Muscle of arm (tissue), 14 donors: ENCODE measurements around the gene SFRP4. TPM values are rescaled to one million over a fixed set of nuclear protein-coding genes. Genes with fewer than 3 reads are reported as not detected.
A peak's percentile ranks its signal among the peaks of the same experiment; 100 is the strongest.
"Not testable (repeated sequence)": the region's sequence is repeated elsewhere in the genome, so short reads cannot be mapped to it uniquely, and the experiment has no call there.

Source experiments
- DNase-seq: peaks from one replicate; pipeline ENCODE4 v3.0.0-alpha.2; 2013
- long read RNA-seq, 11 donors: transcript quantifications; one replicate each; lab custom pipeline, GENCODE V29; 2026
- polyA plus RNA-seq, 12 donors: library from polyadenylated mRNA; unstranded; fragments of 120-200 nt; gene quantifications; one replicate each; pipeline ENCODE4 v1.2.1, GENCODE V29; 2013; ENCODE audit not compliant: insufficient read length in 12 of 12

Gene SFRP4
- polyA plus RNA-seq = 10 to 100 TPM in 11 of 12 donors, not detected in 1; 14.3 to 49.7 (median 19.1) TPM
- long read RNA-seq, donor 1 = 0 reads
- long read RNA-seq, donor 2, transcript SFRP4-201 (6 exons, 2,966 nt) = major isoform, 24 of 129 reads
- long read RNA-seq, donor 2, partial matches to known transcripts = 35 of 129 reads
- long read RNA-seq, donor 2, other reads (novel, unspliced or antisense) = 70 of 129 reads
- long read RNA-seq, donor 3, transcript SFRP4-201 (6 exons, 2,966 nt) = major isoform, 7 of 7 reads
- long read RNA-seq, donor 3, partial matches to known transcripts = 0 of 7 reads
- long read RNA-seq, donor 3, other reads (novel, unspliced or antisense) = 0 of 7 reads
- long read RNA-seq, donor 4, partial matches to known transcripts = 0 of 4 reads
- long read RNA-seq, donor 4, other reads (novel, unspliced or antisense) = 0 of 4 reads
- long read RNA-seq, donor 5, transcript SFRP4-201 (6 exons, 2,966 nt) = major isoform, 15 of 599 reads
- long read RNA-seq, donor 5, partial matches to known transcripts = 545 of 599 reads
- long read RNA-seq, donor 5, other reads (novel, unspliced or antisense) = 39 of 599 reads
- long read RNA-seq, donor 6, transcript SFRP4-201 (6 exons, 2,966 nt) = major isoform, 6 of 6 reads
- long read RNA-seq, donor 6, partial matches to known transcripts = 0 of 6 reads
- long read RNA-seq, donor 6, other reads (novel, unspliced or antisense) = 0 of 6 reads
- long read RNA-seq, donor 7, partial matches to known transcripts = 0 of 4 reads
- long read RNA-seq, donor 7, other reads (novel, unspliced or antisense) = 0 of 4 reads
- long read RNA-seq, donor 8, transcript SFRP4-201 (6 exons, 2,966 nt) = major isoform, 18 of 176 reads
- long read RNA-seq, donor 8, partial matches to known transcripts = 111 of 176 reads
- long read RNA-seq, donor 8, other reads (novel, unspliced or antisense) = 47 of 176 reads
- long read RNA-seq, donor 9, transcript SFRP4-201 (6 exons, 2,966 nt) = major isoform, 21 of 30 reads
- long read RNA-seq, donor 9, partial matches to known transcripts = 9 of 30 reads
- long read RNA-seq, donor 9, other reads (novel, unspliced or antisense) = 0 of 30 reads
- long read RNA-seq, donor 10, transcript SFRP4-201 (6 exons, 2,966 nt) = major isoform, 15 of 20 reads
- long read RNA-seq, donor 10, partial matches to known transcripts = 5 of 20 reads
- long read RNA-seq, donor 10, other reads (novel, unspliced or antisense) = 0 of 20 reads
- long read RNA-seq, donor 11, transcript SFRP4-201 (6 exons, 2,966 nt) = major isoform, 15 of 15 reads
- long read RNA-seq, donor 11, partial matches to known transcripts = 0 of 15 reads
- long read RNA-seq, donor 11, other reads (novel, unspliced or antisense) = 0 of 15 reads

DNA sequence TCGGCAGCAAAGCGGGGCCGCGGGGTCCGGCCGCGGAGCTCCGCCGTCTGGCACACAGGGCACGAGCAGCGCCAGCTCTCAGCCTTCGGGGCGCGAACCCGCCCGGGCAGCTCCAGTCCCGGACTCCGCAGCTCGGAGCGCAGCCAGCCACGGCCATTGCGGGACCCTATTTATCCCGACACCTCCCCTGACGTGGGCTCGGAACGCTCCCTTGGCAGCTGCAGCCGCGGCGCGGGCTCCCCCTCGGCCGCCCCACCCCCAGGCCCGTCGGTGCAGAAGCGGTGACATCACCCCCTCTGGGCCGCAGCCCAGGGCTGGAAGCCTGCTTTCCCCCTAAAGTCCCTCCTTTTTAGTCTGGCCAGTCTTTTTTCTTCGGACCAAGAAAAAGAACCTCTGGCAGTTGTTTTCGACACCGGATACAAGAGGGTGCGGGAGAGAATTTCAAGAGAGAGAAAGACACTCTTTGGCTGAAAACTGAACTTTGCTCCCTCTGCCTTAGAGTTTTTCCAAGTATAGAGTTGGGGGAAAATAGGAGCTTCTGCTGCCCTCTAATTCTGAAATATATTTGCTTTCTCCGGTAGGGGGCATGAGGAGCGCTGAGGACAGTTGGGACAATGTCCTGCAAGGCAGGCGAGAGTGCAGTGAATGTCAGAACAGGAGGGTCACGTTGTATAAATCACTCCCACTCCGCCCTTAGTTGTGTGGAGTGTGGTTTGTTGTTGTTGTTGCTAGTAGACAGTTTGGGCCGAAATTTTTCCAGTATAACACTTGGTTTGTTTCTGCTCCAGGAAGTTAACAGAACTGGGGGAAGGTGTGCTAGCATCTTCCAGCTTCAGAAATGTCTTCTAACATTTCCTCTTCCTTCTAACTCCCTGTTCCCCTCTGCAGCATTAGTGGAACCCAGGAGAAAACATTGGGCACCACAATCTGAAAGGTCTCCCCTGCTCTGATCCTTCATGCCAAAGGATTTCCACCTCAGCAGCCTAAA lies at the start of gene SFRP4:
Gene SFRP4 (minus strand): TSS at position 145 of the 988 bp plus-strand sequence. CDS start 280 bp downstream, outside the sequence.
- peak; percentile 92 for DNase-seq

DNA sequence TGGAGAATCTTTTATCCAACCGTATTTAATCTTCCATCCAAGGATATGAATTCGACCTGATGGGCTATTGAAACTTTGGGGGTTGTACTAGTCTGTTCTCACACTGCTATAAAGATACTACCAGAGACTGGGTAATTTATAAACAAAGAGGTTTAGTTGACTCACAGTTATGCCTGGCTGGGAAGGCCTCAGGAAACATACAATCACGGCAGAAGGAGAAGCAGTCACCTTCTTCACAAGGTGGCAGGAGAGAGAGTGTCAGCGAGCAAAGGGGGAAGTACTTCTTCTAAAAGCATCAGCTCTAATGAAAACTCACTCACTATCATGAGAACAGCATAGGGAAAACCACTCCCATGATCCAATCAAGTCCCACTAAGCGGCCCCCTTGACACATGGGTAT lies 47.6 kb upstream of the SFRP4 start:
- DNase-seq = no peak

DNA sequence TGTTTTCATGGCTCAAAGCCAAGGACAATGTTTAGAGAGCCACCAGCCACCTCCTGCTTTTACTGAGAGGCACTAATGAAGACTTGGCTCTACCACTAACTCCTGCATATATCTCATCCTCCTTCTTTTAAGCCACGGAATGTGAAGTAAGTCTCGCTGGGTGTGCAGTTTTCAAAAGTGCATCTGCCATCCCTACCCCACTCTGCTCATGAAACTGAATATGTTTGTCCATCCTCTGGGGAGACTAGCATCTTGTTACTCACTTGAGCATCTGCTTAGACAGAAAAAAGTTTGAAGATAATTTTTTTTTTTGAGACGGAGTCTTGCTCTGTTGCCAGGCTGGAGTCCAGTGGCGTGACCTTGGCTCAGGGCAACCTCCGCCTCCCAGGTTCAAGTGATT lies 44.6 kb upstream of the SFRP4 start:
- no peak for DNase-seq

DNA sequence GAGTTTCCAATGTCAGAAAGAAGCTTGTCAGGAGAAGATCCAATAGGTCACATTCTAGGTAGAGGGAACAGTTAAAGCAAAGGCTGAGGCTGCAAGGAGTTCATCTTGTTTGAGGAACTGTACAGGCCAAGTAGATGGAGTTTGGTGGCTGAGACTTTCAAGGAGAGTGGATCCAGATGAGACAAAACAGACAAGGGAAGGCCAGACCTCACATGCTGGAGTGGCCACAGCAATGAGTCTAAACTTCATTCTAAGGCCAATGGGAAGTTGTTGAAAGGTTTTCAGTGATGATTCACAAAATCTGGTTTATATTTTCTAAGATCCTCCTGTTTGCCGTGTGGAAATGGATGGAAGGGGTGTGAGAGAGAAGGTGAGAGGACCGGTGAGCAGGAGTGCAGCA lies 43.9 kb upstream of the SFRP4 start:
- DNase-seq = no peak

GRCh38 chr7:37957221-37957970 lies 40.8 kb upstream of the SFRP4 start:
- DNase-seq = no peak

DNA sequence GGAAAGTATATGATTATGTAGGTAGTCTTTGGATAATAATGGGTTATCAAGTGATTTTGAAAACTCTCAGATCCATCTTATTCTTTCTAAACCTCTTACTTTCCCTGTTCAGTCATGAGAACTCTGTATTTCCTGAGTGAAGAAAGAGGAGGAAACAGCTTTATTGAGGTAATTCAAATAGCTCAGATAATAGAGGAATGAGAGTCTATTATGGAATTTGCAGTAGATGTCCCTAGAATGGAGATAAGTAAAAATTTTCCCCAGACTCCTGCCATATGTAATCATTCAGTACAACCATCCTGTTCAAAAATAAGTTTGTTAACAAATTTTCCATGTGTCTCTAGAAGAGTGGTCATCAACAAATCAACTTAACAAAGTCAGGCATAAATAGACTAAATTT lies 40.2 kb upstream of the SFRP4 start:
- DNase-seq = no peak

GRCh38 chr7:37954217-37954616 lies 37.6 kb upstream of the SFRP4 start:
- not testable (repeated sequence) for DNase-seq

GRCh38 chr7:37952240-37952639 lies 35.6 kb upstream of the SFRP4 start:
- DNase-seq = no peak

DNA sequence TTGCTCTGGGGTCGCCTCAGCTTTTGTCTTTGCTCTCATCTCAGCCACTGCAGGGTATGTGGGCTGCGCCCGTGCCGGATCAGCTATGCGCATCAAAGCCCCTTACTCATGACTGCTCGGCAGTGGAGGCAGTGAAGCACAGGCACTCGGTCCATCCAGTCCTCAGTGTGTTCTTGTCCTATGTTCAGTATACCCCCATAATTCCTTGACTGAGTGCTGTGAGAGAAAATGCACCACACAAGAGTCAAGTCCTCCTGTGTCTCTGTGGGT lies 31.3 kb upstream of the SFRP4 start:
- DNase-seq = no peak

DNA sequence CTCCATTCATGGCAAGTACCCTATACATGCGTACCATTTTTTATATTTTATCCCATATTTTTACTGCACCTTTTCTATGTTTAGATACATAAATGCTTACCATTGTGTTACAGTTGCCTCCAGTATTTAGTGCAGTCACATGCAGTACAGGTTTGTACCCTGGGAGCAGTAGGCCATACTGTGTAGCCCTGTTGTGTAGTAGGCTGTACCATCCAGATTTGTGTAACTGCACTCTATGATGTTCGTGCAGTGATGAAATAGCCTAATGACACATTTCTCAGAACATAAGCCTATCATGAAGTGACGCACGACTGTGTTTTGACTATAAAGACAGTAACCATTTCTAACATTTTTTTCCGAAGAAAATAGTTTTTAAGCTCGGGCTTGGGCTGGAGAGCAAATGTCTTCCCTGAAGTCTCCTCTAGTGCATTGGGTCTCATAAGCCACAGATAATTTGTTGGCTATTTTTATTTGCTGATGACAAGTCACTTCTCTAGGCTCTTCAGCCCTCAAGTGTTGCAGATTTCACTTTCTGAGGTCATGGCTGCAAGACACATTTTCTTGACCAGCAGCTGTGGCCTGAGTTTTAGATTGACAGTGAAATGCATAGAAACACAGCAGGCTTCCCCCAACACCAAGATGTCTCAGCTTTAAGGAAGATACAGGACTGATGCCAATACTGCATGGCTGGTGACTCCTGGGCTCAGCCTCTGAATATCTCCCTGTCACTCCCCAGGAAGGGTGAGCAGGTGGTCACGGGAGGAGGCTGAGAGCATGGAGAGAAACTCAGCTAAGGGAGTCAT lies 30.7 kb upstream of the SFRP4 start:
- no peak for DNase-seq

- no peak for DNase-seq
Measured at GRCh38 chr7:37945336-37945735, 28.7 kb upstream of the SFRP4 start.

GRCh38 chr7:37944737-37945054 lies 28.1 kb upstream of the SFRP4 start:
- no peak for DNase-seq

GRCh38 chr7:37943905-37944736 lies 27.5 kb upstream of the SFRP4 start:
- peak; percentile 59 for DNase-seq

DNA sequence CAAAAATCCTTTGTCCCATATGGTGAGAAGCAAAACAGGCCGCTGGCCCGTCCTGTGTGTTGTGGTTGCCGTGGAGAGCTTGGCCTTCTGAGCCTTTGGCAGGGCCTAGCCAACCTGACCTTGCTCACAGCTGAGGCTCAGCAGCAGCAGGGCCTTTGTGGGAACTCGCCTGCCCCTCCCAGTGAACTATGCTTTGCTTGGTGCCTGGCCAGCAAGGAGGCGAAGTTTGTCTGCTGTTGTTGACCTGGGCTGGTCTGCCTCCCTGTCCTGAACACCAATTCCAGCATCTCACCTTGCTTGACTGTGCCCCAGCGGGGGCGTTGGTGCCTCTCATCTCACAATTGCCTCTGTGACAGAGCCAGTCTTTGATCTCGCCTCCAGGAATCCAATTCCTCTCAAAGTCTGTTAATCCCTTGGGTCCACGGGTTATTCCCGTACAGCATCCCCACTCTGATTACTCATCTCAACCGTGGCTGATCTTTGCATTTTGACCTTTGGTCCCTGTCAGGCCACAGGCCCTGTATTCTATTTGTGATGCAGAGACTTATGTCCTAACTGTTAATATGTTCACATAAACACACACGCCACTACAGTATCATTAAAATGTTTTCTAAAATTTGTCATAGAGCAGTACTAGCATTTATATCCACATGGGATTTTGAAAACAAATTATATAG lies 26.5 kb upstream of the SFRP4 start:
- DNase-seq = peak; percentile 74

- no peak for DNase-seq
Measured at GRCh38 chr7:37933018-37933566, 16.5 kb upstream of the SFRP4 start.

DNA sequence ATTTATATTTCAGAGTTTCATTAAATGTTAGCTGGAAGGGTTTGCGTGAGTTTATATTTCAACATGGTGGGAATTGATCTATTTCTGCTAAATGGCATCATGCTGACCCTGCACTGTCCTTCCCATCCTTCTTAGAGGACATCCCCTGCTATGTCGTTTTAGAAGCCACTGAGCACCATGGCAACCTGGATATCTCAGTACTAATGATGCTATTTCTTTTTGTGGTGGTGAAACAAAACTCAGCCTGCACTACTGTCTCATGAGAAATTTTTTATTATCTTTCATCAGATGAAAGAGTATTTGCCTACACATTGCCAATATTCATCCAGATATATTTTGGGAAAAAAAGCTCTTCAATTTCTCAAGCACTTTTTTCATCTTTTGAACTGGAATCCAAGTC lies 15.9 kb upstream of the SFRP4 start:
- DNase-seq = no peak

GRCh38 chr7:37930226-37930948 lies 13.8 kb upstream of the SFRP4 start:
- no peak for DNase-seq
